CD4-positive, CD25-positive, alpha-beta regulatory T cell (primary cell): ENCODE data around the gene RPL19. TPM values are rescaled to one million over a fixed set of nuclear protein-coding genes. Genes with fewer than 3 reads are reported as not detected.

Experiments used
- ATAC-seq, 2 donors: fragments of 150-1000 bp; cut with Tn5 transposase; one replicate each; pipeline ENCODE4 v1.10.0; 2021; ENCODE audit warnings: low read depth in 2 of 2, moderate number of reproducible peaks in 2 of 2, moderate library complexity in 1 of 2
- DNase-seq, 3 donors: peaks; one replicate each; pipeline versions ENCODE4 v3.0.0 to v3.0.0-alpha.2; 2012 to 2022; ENCODE audit warnings: mixed read lengths in 1 of 3
- H3K27ac ChIP-seq: one replicate; pipeline ENCODE4 v1.7.0; 2013; ENCODE audit warnings: mild to moderate bottlenecking, low read length; ENCODE audit not compliant: insufficient read depth, poor library complexity, severe bottlenecking
- H3K27me3 ChIP-seq: one replicate; pipeline ENCODE4 v1.7.0; 2013; ENCODE audit warnings: low read length; ENCODE audit not compliant: control insufficient read depth, insufficient read depth
- H3K36me3 ChIP-seq: one replicate; pipeline ENCODE4 v1.7.0; 2013; ENCODE audit warnings: mild to moderate bottlenecking, low read length, moderate library complexity; ENCODE audit not compliant: control insufficient read depth, insufficient read depth
- H3K4me1 ChIP-seq: 2 replicates; pipeline ENCODE4 v1.7.0; 2013; ENCODE audit warnings: mild to moderate bottlenecking, low read length; ENCODE audit not compliant: insufficient read depth, control insufficient read depth, poor library complexity, severe bottlenecking
- H3K4me3 ChIP-seq: one replicate; pipeline ENCODE4 v1.7.0; 2013; ENCODE audit warnings: low read depth, mild to moderate bottlenecking, low read length, moderate library complexity
- H3K9me3 ChIP-seq, 2 experiments: 1 replicate in 1 of 2; 2 replicates in 1 of 2; pipeline ENCODE4 v1.7.0; 2013; ENCODE audit warnings: low read length in 2 of 2, mild to moderate bottlenecking in 1 of 2, moderate library complexity in 1 of 2; ENCODE audit not compliant: control insufficient read depth in 2 of 2
- H3K27ac Mint-ChIP-seq, 3 donors: one replicate each; pipeline ENCODE4 v1.8.0; 2020 to 2022; ENCODE audit warnings: mild to moderate bottlenecking in 3 of 3, mixed read lengths in 3 of 3, moderate library complexity in 2 of 3
- H3K27me3 Mint-ChIP-seq: one replicate; pipeline ENCODE4 v1.8.0; 2022; ENCODE audit warnings: mild to moderate bottlenecking, mixed read lengths
- H3K36me3 Mint-ChIP-seq: one replicate; pipeline ENCODE4 v1.8.0; 2020; ENCODE audit warnings: mixed read lengths
- H3K4me1 Mint-ChIP-seq, 4 donors: one replicate each; pipeline ENCODE4 v1.8.0; 2020 to 2022; ENCODE audit warnings: mixed read lengths in 4 of 4, mild to moderate bottlenecking in 1 of 4
- H3K4me3 Mint-ChIP-seq, 4 donors: one replicate each; pipeline ENCODE4 v1.8.0; 2020 to 2022; ENCODE audit warnings: mild to moderate bottlenecking in 4 of 4, mixed read lengths in 4 of 4, moderate library complexity in 3 of 4
- H3K9me3 Mint-ChIP-seq, 7 donors: one replicate each; pipeline ENCODE4 v1.8.0; 2020 to 2022; ENCODE audit warnings: mixed read lengths in 7 of 7, mild to moderate bottlenecking in 3 of 7, moderate library complexity in 2 of 7
- polyA plus RNA-seq, 4 donors: library from polyadenylated mRNA; unstranded; fragments of 300-500 nt; fragmentation: Illumina TruSeq; gene quantifications; one replicate each; pipeline ENCODE4 v1.2.3, GENCODE V29; 2021
- total RNA-seq: library from RNA; stranded (reverse); gene quantifications from one replicate; pipeline ENCODE4 v1.2.3, GENCODE V29; 2022

Gene RPL19
- total and polyA plus RNA-seq, 5 donors from 2014 or later, result 2,055 to 3,537 (median 2,503) TPM

DNA sequence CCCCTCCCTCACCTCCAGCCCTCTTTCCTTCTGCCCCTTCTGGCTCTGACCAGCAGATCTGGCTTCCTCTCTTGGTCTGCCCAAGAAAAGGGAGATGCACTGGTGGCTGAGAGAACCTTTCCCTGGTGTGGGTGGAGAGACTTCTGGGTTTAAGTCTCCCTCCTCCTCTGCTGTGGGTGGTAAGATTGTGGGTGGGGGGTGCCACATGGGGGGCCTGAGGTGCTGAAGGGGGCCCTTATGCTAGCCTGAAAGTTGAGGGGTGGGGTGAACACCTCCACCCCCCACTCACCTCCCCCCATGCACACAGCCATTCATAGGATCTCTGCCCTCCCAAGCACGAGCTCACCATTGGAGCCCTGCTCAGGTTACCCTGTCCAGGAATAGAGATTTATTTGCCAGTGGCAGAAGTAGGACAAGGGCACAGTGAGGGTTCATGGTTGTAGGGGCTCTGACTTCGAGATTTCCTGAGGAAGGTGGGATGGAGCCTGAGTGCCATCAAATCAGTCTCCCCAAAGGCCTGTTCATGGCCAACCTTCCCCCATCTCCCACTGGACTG, 27.4 kb downstream of the RPL19 start:
- Mint-ChIP-seq H3K4me1 (peaks cover 0 to 26% (median 13%) of the 10 kb centered on the region in 4 donors), H3K27ac (no peak overlapping the region), H3K36me3 (no peaks in the 10 kb centered on the region), H3K4me3 (no peak overlapping the region), H3K9me3 (no peaks in the 10 kb centered on the region), H3K27me3 (peaks cover 63% of the 10 kb centered on the region)
- Histone ChIP-seq H3K27ac (no peak overlapping the region), H3K4me1 (peaks cover 29% of the 10 kb centered on the region), H3K27me3 (peaks cover 13% of the 10 kb centered on the region), H3K36me3 (no peaks in the 10 kb centered on the region), H3K4me3 (no peak overlapping the region), H3K9me3 (no peaks in the 10 kb centered on the region)
- DNase-seq, result no peak
- ATAC-seq, result no peak

DNA sequence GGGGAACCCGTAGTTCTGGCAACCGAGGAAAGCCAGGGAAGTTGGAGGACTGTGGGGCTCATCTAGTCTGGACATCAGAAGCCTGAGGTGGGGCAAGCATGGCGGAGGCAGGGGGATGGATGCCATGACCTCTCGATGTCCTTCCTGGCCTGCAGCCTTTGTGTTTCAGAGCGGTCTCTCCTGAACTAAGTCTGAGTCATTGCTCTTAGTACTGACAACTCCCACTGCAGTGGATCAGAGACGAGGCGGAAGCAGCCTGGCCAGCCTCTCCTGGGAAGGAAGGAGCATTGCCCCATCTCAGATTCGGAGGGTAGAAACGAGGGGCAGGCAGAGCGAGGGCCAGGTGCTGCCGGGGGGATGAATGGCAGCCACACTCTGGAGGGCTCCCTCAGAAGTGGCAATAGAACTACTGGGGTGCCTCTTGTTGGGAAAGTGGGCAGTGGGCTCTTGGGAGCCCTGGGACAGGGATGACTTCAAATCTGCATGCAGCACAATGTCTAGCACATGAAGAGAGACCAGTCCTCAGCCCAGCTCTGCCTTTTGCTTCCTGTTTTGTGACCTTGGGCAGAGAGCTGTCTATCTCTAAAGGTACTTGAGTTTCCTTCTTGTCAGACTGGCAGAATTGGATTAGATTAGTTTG, 29.3 kb downstream of the RPL19 start:
- Histone ChIP-seq H3K9me3 (no peaks in the 10 kb centered on the region), H3K4me3 (no peak overlapping the region), H3K36me3 (no peaks in the 10 kb centered on the region), H3K4me1 (peaks cover 29% of the 10 kb centered on the region), H3K27me3 (peaks cover 11% of the 10 kb centered on the region), H3K27ac (no peak overlapping the region)
- no peak for DNase-seq
- Mint-ChIP-seq H3K36me3 (no peaks in the 10 kb centered on the region), H3K27ac (no peak overlapping the region), H3K9me3 (no peaks in the 10 kb centered on the region), H3K4me1 (peaks cover 0 to 19% (median 13%) of the 10 kb centered on the region in 4 donors), H3K4me3 (no peak overlapping the region), H3K27me3 (peaks cover 44% of the 10 kb centered on the region)
- no peak for ATAC-seq

DNA sequence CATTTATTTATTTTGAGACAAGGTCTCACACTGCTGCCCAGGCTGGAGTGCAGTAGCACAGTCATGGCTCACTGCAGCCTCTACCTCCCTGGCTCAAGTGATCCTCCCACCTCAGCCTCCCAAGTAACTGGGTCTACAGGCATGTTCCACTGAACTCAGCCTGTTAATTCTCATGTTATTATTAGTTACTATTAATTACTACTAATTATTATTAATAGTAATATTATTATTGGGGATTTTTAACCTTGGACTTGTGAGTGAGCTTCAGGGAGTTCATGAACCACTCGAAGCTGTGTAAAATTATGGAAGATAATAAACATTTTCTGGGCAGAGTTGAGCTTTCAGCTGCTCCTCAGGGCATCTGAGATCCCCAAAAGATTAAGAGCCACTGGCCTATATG, 30.3 kb downstream of the RPL19 start:
- ATAC-seq, result no peak
- H3K36me3 Mint-ChIP-seq, result no peaks in the 10 kb centered on the region
- H3K27ac ChIP-seq, result no peak overlapping the region
- H3K27me3 ChIP-seq, result peaks cover 11% of the 10 kb centered on the region
- H3K27ac Mint-ChIP-seq, result peak overlapping the region in 1 of 3 donors; percentile 31
- peaks cover 0 to 19% (median 13%) of the 10 kb centered on the region in 4 donors for H3K4me1 Mint-ChIP-seq
- no peaks in the 10 kb centered on the region for H3K9me3 Mint-ChIP-seq
- no peak overlapping the region for H3K4me3 ChIP-seq
- no peak overlapping the region for H3K4me3 Mint-ChIP-seq
- peaks cover 45% of the 10 kb centered on the region for H3K27me3 Mint-ChIP-seq
- no peaks in the 10 kb centered on the region for H3K36me3 ChIP-seq
- no peaks in the 10 kb centered on the region for H3K9me3 ChIP-seq
- peaks cover 20% of the 10 kb centered on the region for H3K4me1 ChIP-seq
- no peak for DNase-seq

DNA sequence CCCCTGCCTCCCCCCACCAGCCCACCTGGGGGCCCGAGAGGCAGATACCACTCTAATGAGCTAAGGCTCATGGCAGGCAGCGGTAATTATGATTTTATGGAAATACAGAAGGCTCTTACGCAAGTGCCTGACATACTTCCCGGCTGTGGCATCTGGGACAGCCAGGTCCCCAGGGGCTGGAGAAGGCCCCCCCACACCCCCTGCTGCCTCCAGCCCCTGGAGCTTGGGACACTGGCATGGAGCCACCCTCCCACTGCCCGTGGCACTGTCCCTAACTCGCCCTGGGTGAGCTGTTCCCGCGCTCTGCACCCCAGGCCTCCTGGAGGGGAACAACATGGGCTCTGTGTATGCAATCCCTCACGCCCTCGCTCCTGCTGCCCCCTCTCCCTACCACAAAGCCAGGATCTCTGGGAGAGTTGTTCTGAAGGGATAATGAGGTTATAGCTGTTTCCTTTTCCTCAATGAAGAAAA, 31.0 kb downstream of the RPL19 start:
- ATAC-seq (no peak), DNase-seq (no peak)
- no peaks in the 10 kb centered on the region for H3K36me3 ChIP-seq
- H3K4me3 Mint-ChIP-seq, result no peak overlapping the region
- H3K4me1 Mint-ChIP-seq, result peaks cover 0 to 23% (median 15%) of the 10 kb centered on the region in 4 donors
- H3K9me3 ChIP-seq, result no peaks in the 10 kb centered on the region
- no peaks in the 10 kb centered on the region for H3K36me3 Mint-ChIP-seq
- peaks cover 40% of the 10 kb centered on the region for H3K27me3 Mint-ChIP-seq
- peaks cover 20% of the 10 kb centered on the region for H3K4me1 ChIP-seq
- peaks cover 9% of the 10 kb centered on the region for H3K27me3 ChIP-seq
- no peak overlapping the region for H3K27ac Mint-ChIP-seq
- no peak overlapping the region for H3K27ac ChIP-seq
- no peaks in the 10 kb centered on the region for H3K9me3 Mint-ChIP-seq
- no peak overlapping the region for H3K4me3 ChIP-seq

DNA sequence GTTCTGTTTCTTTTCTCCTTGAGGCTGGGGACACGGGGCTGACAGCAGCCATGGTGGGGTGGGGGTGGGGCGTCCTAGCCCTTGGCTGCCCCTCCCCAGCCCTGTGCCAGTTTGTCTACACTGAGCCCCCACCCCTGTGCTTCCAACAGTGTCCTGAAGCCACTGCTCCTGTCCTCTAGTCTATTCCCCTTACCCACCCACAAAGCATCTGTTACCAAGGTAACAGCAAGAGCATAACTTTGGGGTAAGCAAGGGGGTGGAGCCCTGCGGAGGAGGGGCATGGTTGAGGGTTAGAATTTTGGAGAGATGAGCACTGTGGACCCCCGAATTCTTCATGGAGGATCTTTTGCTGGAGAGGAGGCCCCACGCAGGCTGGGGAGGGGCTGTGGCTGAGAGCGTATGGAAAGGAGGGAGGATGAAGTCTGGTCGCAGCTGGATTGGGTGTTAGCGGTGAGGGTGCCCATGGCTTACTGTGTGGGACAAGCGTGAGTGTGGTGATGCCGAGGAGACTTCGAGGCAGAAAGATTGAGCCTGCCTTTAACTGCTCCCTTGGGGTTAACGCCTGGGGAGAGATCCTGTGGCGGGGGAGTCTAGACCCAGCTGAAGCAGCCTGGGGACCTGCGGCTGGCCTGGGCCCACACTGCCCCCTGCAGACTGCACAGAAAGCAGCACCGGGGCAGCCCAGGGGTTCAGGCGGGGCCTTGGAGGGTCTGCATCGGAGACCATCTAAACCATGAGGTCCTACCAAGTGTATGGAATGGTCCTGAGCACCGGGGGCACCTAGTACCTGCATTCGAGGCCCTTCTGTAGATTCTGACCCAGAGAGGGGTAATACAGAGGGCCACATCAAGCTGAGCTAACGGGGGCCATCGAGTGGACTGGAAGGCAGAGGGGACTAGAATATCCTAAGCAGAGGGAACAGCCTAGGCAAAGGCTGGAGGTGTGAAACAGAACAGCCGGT, 31.8 kb downstream of the RPL19 start:
- ATAC-seq (peak; percentile 63 to 78), DNase-seq (peak; percentile 18 to 55 (median 51))
- no peaks in the 10 kb centered on the region for H3K9me3 ChIP-seq
- peaks cover 4% of the 10 kb centered on the region for H3K27me3 ChIP-seq
- H3K36me3 ChIP-seq, result no peaks in the 10 kb centered on the region
- H3K4me1 ChIP-seq, result peaks cover 17% of the 10 kb centered on the region
- Mint-ChIP-seq H3K4me3 (peak overlapping the region in 3 of 4 donors; percentile 23 to 52 (median 39)), H3K9me3 (no peaks in the 10 kb centered on the region), H3K27me3 (peaks cover 38% of the 10 kb centered on the region), H3K36me3 (no peaks in the 10 kb centered on the region), H3K27ac (peak overlapping the region; percentile 50 to 93 (median 78)), H3K4me1 (peaks cover 0 to 23% (median 13%) of the 10 kb centered on the region in 4 donors)
- H3K27ac ChIP-seq, result no peak overlapping the region
- H3K4me3 ChIP-seq, result no peak overlapping the region

DNA sequence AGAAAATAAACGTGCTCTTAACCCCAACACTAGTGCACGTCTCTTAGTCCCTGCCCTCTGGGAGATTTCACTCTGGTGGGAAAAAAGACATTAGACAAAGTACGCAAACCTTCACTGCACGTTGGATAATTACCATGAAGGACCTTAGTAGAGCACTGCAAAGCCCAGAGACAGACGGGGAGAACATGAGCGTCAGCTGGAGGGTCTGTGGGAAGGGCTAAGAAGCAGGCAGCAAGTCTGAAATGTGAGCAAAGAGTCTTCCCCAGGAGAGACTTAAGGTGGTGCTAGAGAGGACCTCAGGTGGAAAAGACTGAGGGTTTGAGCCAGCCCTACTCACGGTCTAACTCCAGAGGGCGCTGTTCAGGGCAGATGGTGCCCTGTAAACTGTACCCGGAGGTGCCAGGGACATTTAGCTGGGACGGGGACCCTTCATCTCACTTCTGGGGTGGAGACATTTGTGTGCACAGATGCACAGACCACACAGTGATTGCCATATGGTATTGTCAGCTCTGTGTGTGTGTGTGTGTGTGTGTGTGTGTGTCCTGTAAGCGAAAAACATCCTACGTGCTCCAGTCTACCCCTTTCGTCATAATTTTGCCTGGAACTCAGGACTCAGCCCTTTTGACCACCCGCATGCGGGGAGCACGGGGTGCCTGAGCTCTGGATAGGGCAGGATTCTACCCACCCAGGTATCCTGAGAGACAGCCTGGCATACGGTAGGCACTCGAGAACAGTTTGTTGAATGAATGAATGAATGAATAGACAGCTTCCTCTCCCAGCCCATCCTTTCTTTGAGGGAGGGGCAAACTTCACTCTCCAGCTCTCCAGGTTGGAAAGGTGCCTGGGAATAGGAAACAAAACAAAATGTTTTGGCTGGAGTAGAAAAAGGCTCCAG, 35.7 kb downstream of the RPL19 start:
- Histone ChIP-seq H3K27me3 (no peaks in the 10 kb centered on the region), H3K4me1 (peaks cover 44% of the 10 kb centered on the region), H3K9me3 (no peaks in the 10 kb centered on the region), H3K27ac (peak overlapping the region; percentile 51), H3K4me3 (no peak overlapping the region), H3K36me3 (no peaks in the 10 kb centered on the region)
- Mint-ChIP-seq H3K27me3 (peaks cover 18% of the 10 kb centered on the region), H3K36me3 (no peaks in the 10 kb centered on the region), H3K27ac (peak overlapping the region; percentile 89 to 94 (median 91)), H3K9me3 (no peaks in the 10 kb centered on the region), H3K4me1 (peaks cover 5 to 49% (median 23%) of the 10 kb centered on the region in 4 donors), H3K4me3 (peak overlapping the region in 1 of 4 donors; percentile 56)
- DNase-seq (peak; percentile 23 to 83 (median 55)), ATAC-seq (peak; percentile 19 to 24)

DNA sequence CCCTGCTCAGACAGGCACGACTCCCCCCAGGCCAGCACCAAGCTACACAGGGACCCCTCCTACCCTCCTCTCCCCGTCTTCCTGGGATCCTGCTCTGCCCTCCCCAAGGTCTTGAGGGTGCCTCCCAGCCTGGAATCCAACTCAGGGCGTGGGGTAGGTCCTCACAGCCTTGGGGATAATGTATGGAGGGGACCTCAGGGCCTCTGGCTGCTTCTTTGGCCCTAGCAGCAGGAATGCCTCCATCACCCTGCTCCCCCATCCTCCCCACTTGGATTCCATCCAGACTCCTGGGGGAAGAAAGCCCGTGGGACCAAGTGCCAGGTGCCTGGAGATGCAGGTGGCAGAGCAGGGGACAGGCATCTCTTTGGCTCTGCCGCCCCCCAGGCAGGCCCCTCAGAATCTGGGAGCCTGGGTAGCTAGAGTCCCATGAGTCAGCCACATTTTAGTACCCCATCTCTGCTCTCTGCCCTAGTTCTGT, 36.4 kb downstream of the RPL19 start:
- no peaks in the 10 kb centered on the region for H3K9me3 Mint-ChIP-seq
- Histone ChIP-seq H3K4me3 (no peak overlapping the region), H3K27ac (peak overlapping the region; percentile 51), H3K36me3 (no peaks in the 10 kb centered on the region), H3K4me1 (peaks cover 43% of the 10 kb centered on the region), H3K27me3 (no peaks in the 10 kb centered on the region), H3K9me3 (no peaks in the 10 kb centered on the region)
- H3K4me3 Mint-ChIP-seq, result no peak overlapping the region
- peaks cover 5 to 45% (median 23%) of the 10 kb centered on the region in 4 donors for H3K4me1 Mint-ChIP-seq
- peaks cover 17% of the 10 kb centered on the region for H3K27me3 Mint-ChIP-seq
- ATAC-seq, result no peak
- H3K36me3 Mint-ChIP-seq, result no peaks in the 10 kb centered on the region
- no peak for DNase-seq
- H3K27ac Mint-ChIP-seq, result peak overlapping the region in 2 of 3 donors; percentile 89 to 94
